Measurements from ENCODE around the gene RHBDF2.

GRCh38 chr17:76474894-76475293 is 26.3 kb downstream of the RHBDF2 start:
- TF ChIP-seq CTCF (IDR thresholded peaks at IDR 0.05) (no peak), EZH2 (IDR thresholded peaks at IDR 0.05; ENCODE audit: borderline replicate concordance, insufficient read depth, low read depth, low read length, poor library complexity, severe bottlenecking) (no peak)

Measured in B cell (primary cell).